GM19372 (cell line): ENCODE results near the gene TMEM125.

Experiments used
- ATAC-seq: cut with Tn5 transposase; IDR thresholded peaks from one replicate; pipeline ENCODE4 v1.9.1; 2021; ENCODE audit warnings: mild to moderate bottlenecking, low read depth, moderate library complexity; ENCODE audit not compliant: unreplicated experiment

Gene TMEM125

DNA sequence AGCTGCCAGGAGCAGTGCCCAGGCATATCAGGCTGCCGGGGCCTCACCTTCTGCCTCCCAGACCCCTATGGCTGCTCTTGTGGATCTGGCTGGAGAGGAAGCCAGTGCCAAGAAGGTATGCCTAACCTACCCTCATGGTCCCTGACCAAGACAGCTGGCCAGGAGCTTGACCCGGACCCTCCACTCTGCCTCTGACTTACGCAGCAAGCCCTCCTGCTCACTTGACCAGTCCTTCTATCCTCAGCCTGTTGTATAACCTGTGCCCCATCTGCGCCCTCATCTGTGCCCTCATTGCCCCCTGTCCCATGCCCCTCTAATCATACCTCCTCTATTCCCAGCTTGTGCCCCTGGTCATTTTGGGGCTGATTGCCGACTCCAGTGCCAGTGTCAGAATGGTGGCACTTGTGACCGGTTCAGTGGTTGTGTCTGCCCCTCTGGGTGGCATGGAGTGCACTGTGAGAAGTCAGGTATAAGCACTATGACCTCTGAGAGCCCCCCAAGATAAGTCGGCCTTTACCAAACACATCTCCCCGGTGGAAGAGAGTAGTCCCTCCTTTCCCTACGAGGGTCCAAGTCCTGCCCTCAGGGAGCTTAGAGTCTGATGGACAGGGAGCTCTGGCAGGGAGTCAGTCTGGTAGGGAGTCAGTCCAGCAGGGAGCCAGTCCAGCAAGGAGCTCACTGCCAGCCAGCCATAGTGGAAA lies 37.8 kb downstream of the TMEM125 start:
- no peak for ATAC-seq

GRCh38 chr1:43308635-43309404 lies 39.0 kb downstream of the TMEM125 start:
- ATAC-seq, result no peak

GRCh38 chr1:43309405-43310025 lies 39.7 kb downstream of the TMEM125 start:
- ATAC-seq, result no peak

- no peak for ATAC-seq
Observed at GRCh38 chr1:43311521-43311920, 41.7 kb downstream of the TMEM125 start.

DNA sequence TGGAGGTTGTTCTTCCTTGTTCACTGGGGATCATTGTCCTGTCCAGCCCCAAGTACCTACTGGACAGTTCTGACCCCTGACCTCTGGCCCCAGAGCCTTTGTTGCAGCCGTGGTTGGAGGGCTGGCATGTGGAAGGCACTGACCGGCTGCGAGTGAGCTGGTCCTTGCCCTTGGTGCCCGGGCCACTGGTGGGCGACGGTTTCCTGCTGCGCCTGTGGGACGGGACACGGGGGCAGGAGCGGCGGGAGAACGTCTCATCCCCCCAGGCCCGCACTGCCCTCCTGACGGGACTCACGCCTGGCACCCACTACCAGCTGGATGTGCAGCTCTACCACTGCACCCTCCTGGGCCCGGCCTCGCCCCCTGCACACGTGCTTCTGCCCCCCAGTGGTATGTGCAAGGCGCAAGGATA lies 42.4 kb downstream of the TMEM125 start:
- no peak for ATAC-seq

DNA sequence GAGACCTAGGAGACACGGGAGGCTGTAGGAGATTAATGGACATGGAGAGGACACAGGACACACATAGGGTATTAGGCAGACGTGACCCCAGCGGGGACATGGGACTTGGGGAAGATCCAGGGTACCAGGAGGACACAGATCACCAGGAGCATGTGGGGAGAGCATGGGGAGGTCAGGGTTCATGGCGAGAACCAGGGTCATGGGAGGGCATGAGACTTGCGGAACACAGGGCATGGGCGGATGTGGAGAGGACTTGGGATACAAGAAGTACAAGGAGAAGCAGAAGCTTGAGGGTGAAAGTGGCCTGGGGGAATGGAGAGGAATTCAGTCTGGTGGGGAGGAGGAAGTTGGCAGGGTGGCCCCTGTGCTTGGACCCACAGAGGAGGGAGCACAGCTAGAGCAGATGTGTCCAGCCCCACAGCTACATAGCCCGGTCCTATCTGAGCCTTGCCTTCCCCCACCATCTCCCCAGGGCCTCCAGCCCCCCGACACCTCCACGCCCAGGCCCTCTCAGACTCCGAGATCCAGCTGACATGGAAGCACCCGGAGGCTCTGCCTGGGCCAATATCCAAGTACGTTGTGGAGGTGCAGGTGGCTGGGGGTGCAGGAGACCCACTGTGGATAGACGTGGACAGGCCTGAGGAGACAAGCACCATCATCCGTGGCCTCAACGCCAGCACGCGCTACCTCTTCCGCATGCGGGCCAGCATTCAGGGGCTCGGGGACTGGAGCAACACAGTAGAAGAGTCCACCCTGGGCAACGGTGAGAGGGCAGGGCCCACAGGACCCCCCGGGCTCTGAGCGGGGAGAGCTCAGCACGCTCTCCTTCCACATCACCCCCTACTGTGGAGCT lies 43.1 kb downstream of the TMEM125 start:
- no peak for ATAC-seq

DNA sequence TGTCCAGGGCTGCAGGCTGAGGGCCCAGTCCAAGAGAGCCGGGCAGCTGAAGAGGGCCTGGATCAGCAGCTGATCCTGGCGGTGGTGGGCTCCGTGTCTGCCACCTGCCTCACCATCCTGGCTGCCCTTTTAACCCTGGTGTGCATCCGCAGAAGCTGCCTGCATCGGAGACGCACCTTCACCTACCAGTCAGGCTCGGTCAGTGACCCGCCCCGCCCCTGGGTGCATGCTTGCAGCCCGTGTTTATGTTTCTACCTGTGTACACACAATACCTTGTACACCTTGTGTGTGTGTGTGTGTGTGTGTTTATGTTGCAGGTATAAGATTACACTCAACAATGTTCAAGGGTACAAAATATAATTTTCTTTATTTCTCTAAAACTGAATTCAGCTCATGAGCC lies 44.0 kb downstream of the TMEM125 start:
- no peak for ATAC-seq

GRCh38 chr1:43314233-43314632 lies 44.5 kb downstream of the TMEM125 start:
- no peak for ATAC-seq

DNA sequence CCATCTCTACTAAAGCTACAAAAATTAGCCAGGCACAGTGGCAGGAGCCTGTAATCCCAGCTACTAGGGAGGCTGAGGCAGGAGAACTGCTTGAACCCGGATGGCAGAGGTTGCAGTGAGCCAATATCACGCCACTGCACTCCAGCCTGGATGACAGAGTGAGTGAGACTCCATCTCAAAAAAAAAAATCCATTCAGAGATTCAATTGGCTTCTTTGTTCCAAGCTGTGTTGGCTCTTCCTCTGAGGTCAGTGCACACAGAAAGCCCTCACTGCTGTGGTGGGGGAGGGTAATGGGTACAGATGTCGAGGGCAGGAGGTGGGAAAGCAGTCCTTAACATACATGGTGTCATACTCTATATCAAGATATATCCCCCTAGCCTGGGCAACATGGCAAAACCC lies 45.7 kb downstream of the TMEM125 start:
- no peak for ATAC-seq

DNA sequence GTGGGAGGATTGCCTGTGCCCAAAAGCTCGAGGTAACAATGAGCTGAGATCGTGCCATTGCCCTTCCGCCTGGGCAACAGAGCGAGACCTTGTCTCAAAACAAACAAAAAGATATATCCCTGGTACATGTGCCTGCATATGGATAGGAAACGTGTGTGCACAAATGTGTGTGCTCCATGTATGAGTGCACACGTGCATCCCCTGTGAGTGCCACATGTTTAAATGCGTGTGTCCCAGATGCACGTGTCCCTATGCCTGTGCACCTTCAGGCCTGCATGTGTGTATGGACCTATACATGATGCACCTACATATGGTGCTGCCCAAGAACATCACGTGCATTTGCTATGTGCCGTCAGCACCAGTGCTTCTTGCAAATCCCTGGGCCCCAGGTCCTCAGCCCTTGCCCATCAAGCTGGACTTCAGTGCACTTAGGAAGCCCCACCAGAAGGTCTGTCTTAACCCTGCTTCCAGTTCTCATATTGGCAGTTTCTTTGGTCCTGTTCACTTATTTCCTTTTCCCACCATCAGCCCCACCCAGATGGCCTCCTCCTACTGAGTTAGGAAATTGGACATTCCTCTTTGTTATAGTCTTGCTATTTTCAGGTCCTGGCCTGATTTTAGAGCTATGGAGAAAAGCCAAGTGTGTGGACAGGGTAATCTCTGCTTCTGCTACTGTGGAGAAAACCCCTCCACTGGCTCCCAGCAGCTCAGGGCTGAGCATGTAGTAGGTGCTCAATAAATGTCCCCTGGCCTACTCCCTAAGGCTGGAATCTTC lies 46.4 kb downstream of the TMEM125 start:
- no peak for ATAC-seq

DNA sequence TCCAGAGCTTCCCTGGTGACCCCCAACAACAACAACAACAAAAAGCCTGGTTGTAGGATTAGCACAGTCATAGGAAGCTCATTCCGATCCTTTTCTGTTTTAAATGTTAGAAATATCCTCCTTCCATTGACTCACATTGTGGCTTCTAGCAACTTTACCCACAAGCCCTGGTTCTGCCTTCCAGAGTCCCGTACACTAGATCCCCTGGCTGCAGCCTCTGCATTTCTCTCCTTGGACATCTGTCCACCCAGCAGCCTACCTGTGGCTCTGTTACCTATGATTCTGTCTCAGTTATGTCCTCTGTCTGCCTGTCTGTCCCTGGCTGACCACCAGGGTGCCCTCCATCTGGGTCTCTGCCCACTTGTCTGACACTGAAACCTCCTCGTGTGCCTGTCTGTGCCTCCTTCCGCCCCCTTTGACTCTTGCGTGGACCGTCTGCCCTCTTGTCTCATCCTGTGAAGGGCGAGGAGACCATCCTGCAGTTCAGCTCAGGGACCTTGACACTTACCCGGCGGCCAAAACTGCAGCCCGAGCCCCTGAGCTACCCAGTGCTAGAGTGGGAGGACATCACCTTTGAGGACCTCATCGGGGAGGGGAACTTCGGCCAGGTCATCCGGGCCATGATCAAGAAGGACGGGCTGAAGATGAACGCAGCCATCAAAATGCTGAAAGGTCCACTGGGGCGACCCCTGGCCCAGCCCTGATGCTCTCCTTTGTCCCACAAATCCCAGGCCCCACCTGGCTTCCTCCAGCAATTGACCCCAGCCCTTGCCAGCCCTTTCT lies 47.1 kb downstream of the TMEM125 start:
- ATAC-seq, result no peak

GRCh38 chr1:43317817-43318471 lies 48.2 kb downstream of the TMEM125 start:
- ATAC-seq, result no peak

DNA sequence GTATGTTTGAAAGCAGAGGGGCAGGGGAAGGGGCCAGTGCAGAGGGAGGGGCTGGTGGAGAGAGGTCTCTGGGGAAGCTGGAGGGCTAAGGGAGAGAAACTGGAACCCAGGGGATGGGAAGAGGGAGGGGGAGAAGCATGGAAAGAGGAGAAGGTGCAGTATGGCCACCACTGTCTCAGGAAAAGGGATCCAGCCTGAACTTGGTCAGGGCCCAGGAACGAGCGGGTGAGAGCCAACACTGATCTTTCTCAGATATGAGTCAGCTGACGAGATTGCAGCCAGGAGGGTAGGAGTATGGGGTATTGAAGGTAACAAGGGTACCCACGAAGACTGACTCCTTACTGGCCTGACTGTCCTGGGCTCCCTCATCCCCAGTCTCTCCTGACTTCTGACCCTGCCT lies 49.0 kb downstream of the TMEM125 start:
- no peak for ATAC-seq

DNA sequence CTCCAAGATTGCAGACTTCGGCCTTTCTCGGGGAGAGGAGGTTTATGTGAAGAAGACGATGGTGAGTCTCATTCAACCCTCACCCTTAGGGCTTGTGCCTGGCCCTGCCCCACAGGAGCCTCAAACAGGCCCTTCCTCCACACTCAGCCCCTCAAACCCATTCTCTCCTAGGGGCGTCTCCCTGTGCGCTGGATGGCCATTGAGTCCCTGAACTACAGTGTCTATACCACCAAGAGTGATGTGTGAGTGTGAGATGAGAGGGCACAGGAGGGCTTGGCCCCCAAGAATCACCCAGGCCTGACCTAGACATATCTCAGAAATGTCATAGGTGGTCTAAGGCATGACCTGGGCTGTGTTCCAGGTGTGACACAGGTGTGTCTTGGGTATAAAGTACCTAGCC lies 49.5 kb downstream of the TMEM125 start:
- no peak for ATAC-seq

GRCh38 chr1:43319766-43320165 lies 50.0 kb downstream of the TMEM125 start:
- no peak for ATAC-seq

DNA sequence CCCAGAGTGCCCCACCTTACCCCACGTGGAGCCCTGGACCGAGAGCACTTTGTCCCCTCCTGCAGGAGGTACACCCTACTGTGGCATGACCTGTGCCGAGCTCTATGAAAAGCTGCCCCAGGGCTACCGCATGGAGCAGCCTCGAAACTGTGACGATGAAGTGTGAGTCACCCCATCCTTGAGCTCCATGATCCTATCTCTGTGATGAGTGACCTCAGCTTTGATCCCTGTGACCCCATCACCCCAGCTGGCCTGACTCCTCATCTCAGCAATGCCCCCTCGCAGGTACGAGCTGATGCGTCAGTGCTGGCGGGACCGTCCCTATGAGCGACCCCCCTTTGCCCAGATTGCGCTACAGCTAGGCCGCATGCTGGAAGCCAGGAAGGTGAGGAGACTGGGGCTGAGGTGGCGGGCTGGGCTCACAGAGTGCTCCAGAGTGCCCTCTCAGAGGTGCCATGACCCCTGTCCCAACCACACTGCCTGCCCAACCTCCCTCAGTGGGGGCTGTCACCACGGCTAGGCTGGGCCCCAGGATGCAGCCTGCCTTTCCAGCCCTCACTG lies 51.6 kb downstream of the TMEM125 start:
- no peak for ATAC-seq

DNA sequence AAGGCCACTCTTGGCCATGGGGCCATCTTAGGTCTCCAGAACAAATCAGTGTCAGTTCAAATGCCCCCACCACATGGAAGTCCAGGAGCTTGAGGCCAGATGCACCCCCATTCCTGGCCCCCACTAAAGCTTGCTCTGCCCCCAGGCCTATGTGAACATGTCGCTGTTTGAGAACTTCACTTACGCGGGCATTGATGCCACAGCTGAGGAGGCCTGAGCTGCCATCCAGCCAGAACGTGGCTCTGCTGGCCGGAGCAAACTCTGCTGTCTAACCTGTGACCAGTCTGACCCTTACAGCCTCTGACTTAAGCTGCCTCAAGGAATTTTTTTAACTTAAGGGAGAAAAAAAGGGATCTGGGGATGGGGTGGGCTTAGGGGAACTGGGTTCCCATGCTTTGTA lies 52.7 kb downstream of the TMEM125 start:
- no peak for ATAC-seq
